Hepatocyte (in vitro differentiated cells): ENCODE measurements around the gene SMIM35. TPM values are rescaled to one million over a fixed set of nuclear protein-coding genes. Genes with fewer than 3 reads are reported as not detected.
"Not testable (repeated sequence)": the region's sequence is repeated elsewhere in the genome, so short reads cannot be mapped to it uniquely, and the experiment has no call there.

Experiments used
- DNase-seq: peaks from one replicate; pipeline ENCODE4 v3.0.0-alpha.2; 2016; ENCODE audit warnings: low spot score
- H2AFZ ChIP-seq: fragments of 200-600 bp; sonication (generic); 2 replicates; pipeline ENCODE4 v1.6.0; 2016; ENCODE audit warnings: antibody characterized with exemption, mild to moderate bottlenecking
- H3K27ac ChIP-seq: fragments of 200-600 bp; sonication (generic); 2 replicates; pipeline ENCODE4 v1.5.1; 2016; ENCODE audit warnings: mild to moderate bottlenecking
- H3K27me3 ChIP-seq: fragments of 200-600 bp; sonication (generic); 2 replicates; pipeline ENCODE4 v1.6.1; 2016
- H3K36me3 ChIP-seq: fragments of 200-600 bp; sonication (generic); replicated peaks from 2 replicates; pipeline ENCODE4 v1.5.1; 2016; ENCODE audit warnings: low read depth; ENCODE audit not compliant: insufficient read depth
- H3K4me1 ChIP-seq: fragments of 200-600 bp; sonication (generic); 2 replicates; pipeline ENCODE4 v1.5.1; 2016; ENCODE audit warnings: mild to moderate bottlenecking, moderate library complexity; ENCODE audit not compliant: insufficient read depth
- H3K4me2 ChIP-seq: fragments of 200-600 bp; sonication (generic); 2 replicates; pipeline ENCODE4 v1.6.0; 2016
- H3K4me3 ChIP-seq: fragments of 200-600 bp; sonication (generic); 2 replicates; pipeline ENCODE4 v1.5.1; 2016; ENCODE audit warnings: mild to moderate bottlenecking
- H3K79me2 ChIP-seq: fragments of 200-600 bp; sonication (generic); 2 replicates; pipeline ENCODE4 v1.6.0; 2017; ENCODE audit warnings: mild to moderate bottlenecking
- H3K9me2 ChIP-seq: fragments of 200-600 bp; sonication (generic); replicated peaks from 2 replicates; pipeline ENCODE4 v1.6.0; 2017; ENCODE audit warnings: mild to moderate bottlenecking; ENCODE audit not compliant: insufficient read depth
- H3K9me3 ChIP-seq: fragments of 200-600 bp; sonication (generic); 2 replicates; pipeline ENCODE4 v1.5.1; 2016; ENCODE audit warnings: low read depth, mild to moderate bottlenecking
- H4K20me1 ChIP-seq: fragments of 200-600 bp; sonication (generic); 2 replicates; pipeline ENCODE4 v1.6.0; 2016; ENCODE audit warnings: mild to moderate bottlenecking; ENCODE audit not compliant: insufficient read depth, poor library complexity, severe bottlenecking
- EZH2 ChIP-seq: fragments of 200-600 bp; sonication (generic); IDR thresholded peaks from 2 replicates; pipeline ENCODE4 v1.6.1; 2016; ENCODE audit warnings: antibody characterized with exemption, mild to moderate bottlenecking, borderline replicate concordance
- EZH2phosphoT487 ChIP-seq: fragments of 200-600 bp; sonication (generic); IDR thresholded peaks from one replicate; pipeline ENCODE4 v1.6.1; 2018; ENCODE audit warnings: antibody characterized with exemption, mild to moderate bottlenecking, low read depth, moderate library complexity; ENCODE audit not compliant: unreplicated experiment, severe bottlenecking
- WGBS: methylation state at CpG from one replicate; pipeline ENCODE4 v1.1.6; 2016; ENCODE audit warnings: low lambda C conversion rate; ENCODE audit errors: missing lambda C conversion rate; 5-methylcytosine and 5-hydroxymethylcytosine counted together
- polyA plus RNA-seq: library from polyadenylated mRNA; unstranded; fragments of >200 nt; fragmentation: Nextera tagmentation; extraction: Ambion mirVana; gene quantifications from 2 replicates; pipeline ENCODE4 v1.2.1, GENCODE V29; 2016
- total RNA-seq: library from RNA; depleted of rRNA; stranded (reverse); fragments of >200 nt; gene quantifications from 2 replicates; pipeline ENCODE4 v1.2.3, GENCODE V29; 2014
- TF ChIP-seq, protein P1 (sequence below): fragments of 200-600 bp; sonication (generic); IDR thresholded peaks from 2 replicates; pipeline ENCODE4 v1.5.1; 2016; ENCODE audit warnings: antibody characterized with exemption, mild to moderate bottlenecking; ENCODE audit not compliant: poor library complexity

The SMIM35 gene
- total and polyA plus RNA-seq, 2 experiments from 2014 or later, result 0.03 TPM; not detected in 1

DNA sequence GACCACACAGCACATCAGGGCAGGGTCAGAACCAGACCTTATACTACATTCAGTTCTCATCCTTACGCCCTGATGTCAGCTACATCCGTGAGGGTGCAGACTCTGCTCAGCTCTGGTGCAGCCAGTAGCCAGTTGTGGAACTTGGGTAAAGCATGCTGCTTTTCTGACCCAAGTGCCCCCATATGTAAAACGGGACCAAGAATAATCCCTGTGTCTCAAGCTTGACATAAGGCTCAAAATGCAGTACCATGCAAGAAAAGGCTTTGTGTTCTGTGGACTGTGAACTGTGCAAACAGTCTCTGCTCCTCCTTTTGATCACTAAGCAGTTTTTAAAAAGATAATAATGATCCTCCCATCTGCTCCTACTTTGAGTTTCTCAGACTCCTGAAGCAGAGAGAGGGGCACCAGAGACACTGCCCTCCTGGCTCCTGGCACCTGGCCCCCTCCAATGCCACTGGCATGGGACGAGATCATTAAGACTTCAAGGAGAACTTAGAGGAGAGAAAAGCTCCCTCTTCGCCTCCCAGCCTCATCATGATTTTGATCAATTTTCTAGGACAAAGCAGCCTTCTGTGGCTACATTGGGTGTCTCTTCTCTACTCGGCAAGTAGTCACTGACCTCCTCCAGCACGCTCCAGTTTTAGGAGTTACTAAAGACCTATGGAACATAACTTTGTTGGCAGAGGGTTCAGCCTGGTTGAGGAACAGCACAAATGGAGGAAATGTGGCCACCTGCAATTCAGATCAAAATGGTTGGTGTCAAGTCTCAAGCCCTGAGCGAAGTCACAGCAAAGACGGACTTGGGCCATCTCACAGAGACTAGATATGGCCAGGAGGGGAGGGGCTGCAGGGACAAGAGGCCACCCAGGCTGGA is 76.7 kb downstream of the SMIM35 start:
- WGBS, result 85% methylated on average over 9 of the region's 9 CpGs
- H3K9me3 ChIP-seq, result no peaks in the 10 kb centered on the region

DNA sequence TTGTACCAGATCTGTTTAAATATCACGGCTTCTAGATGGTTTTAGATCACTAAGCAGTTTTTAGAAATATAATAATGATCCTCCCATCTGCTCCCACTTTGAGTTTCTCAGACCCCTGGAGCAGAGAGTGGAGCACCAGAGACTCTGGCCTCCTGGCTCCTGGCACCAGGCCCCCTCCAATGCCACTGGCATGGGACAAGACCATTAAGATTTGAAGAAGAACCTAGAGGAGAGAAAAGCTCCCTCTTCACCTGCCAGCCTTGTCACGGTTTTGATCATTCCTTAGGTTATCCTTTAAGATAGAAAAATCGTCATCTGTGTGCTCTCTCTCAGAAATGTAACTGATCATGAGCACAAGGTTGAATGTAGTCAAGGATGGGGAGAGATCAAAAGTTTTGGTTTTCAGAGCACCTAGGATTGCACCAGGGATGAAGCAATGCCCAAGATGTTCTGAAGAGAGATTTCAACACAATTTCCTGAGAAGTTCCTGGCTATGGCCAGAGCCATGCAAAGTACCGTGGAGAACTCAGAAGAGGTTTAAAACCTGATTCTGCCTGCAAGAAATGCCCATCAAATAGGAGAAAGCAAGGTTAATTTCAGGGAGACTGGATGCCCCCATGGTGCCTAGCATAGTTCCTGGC is 78.4 kb downstream of the SMIM35 start:
- Histone ChIP-seq H3K79me2 (no peaks in the 10 kb centered on the region), H3K9me3 (no peaks in the 10 kb centered on the region), H2AFZ (no peak overlapping the region), H4K20me1 (no peaks in the 10 kb centered on the region), H3K27ac (no peak overlapping the region), H3K27me3 (no peaks in the 10 kb centered on the region), H3K9me2 (no peaks in the 10 kb centered on the region), H3K4me2 (no peak overlapping the region), H3K4me3 (no peak overlapping the region), H3K4me1 (no peaks in the 10 kb centered on the region), H3K36me3 (no peaks in the 10 kb centered on the region)
- no peak for DNase-seq
- WGBS, result 93% methylated on average over 4 of the region's 4 CpGs
- no peak for TF ChIP-seq EZH2phosphoT487
- TF ChIP-seq EZH2, result no peak
- TF ChIP-seq, protein P1, sequence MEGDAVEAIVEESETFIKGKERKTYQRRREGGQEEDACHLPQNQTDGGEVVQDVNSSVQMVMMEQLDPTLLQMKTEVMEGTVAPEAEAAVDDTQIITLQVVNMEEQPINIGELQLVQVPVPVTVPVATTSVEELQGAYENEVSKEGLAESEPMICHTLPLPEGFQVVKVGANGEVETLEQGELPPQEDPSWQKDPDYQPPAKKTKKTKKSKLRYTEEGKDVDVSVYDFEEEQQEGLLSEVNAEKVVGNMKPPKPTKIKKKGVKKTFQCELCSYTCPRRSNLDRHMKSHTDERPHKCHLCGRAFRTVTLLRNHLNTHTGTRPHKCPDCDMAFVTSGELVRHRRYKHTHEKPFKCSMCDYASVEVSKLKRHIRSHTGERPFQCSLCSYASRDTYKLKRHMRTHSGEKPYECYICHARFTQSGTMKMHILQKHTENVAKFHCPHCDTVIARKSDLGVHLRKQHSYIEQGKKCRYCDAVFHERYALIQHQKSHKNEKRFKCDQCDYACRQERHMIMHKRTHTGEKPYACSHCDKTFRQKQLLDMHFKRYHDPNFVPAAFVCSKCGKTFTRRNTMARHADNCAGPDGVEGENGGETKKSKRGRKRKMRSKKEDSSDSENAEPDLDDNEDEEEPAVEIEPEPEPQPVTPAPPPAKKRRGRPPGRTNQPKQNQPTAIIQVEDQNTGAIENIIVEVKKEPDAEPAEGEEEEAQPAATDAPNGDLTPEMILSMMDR, result no peak

More for the DNA sequence above, 76.7 kb downstream of the SMIM35 start:
- H4K20me1 ChIP-seq, result no peaks in the 10 kb centered on the region
- no peaks in the 10 kb centered on the region for H3K79me2 ChIP-seq
- no peak overlapping the region for H3K4me3 ChIP-seq
- no peak overlapping the region for H3K27ac ChIP-seq
- H3K4me2 ChIP-seq, result no peak overlapping the region
- H3K36me3 ChIP-seq, result no peaks in the 10 kb centered on the region
- no peak overlapping the region for H2AFZ ChIP-seq
- H3K9me2 ChIP-seq, result no peaks in the 10 kb centered on the region
- DNase-seq, result no peak
- TF ChIP-seq, protein P1, result no peak
- TF ChIP-seq EZH2phosphoT487, result no peak
- TF ChIP-seq EZH2, result no peak
- H3K4me1 ChIP-seq, result no peaks in the 10 kb centered on the region
- no peaks in the 10 kb centered on the region for H3K27me3 ChIP-seq

DNA sequence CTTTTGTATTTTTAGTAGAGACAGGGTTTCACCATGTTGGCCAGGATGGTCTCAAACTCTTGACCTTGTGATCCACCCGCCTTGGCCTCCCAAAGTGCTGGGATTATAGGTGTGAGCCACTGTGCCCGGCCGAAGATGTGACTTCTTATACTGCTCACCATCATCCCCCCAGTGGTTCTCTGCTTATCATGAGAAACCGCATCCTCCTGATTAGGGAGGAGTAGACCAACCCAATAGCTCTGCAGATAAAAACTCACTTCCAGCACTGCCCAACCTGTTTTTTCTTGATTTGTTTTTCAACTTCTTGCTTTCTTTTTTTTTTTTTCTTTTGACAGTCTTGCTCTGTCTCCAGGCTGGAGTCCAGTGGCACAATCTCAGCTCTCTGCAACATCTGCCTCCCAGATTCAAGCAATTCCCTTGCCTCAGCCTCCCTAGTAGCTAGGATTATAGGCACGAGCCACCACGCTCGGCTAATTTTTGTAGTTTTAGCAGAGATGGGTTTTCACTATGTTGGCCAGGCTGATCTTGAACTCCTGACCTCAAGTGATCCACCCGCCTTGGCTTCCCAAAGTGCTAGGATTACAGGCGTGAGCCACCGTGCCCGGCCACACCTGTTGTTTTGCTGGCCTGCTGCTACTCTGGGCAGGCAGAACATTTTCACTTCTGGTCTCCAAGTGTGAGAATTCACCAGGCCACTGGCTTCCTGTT is 79.0 kb downstream of the SMIM35 start:
- not testable (repeated sequence) for H3K9me3 ChIP-seq, H3K9me2 ChIP-seq, H3K79me2 ChIP-seq, H3K4me3 ChIP-seq, H3K27me3 ChIP-seq, H3K4me1 ChIP-seq, H3K36me3 ChIP-seq, H4K20me1 ChIP-seq, DNase-seq, H2AFZ ChIP-seq, H3K4me2 ChIP-seq, H3K27ac ChIP-seq
- WGBS, result 90% methylated on average over 11 of the region's 11 CpGs

DNA sequence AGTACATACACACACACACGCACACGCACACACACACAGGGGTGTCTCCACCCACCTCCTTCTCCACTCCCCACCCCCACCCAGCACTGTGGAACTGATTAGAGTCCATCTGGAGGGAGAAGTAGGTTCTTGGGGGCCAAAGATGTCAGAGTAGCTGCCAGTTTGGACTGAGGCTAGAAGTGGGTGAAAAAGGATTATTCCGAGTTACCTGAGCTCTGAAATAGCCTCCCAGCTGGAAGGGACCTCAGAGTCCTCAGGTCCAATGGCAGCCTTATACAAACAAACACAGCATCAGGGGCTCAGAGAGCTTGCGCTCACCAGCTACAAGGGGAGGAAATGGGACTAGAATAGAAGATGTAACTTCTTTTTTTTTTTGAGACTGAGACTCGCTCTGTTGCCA is 79.7 kb downstream of the SMIM35 start:
- no peaks in the 10 kb centered on the region for H3K79me2 ChIP-seq
- H3K36me3 ChIP-seq, result no peaks in the 10 kb centered on the region
- no peaks in the 10 kb centered on the region for H3K27me3 ChIP-seq
- no peak overlapping the region for H3K4me2 ChIP-seq
- H2AFZ ChIP-seq, result no peak overlapping the region
- no peak overlapping the region for H3K4me3 ChIP-seq
- H3K4me1 ChIP-seq, result peaks cover 6% of the 10 kb centered on the region
- TF ChIP-seq, protein P1, result no peak
- TF ChIP-seq EZH2phosphoT487, result no peak
- TF ChIP-seq EZH2, result no peak
- no peaks in the 10 kb centered on the region for H3K9me3 ChIP-seq
- no peaks in the 10 kb centered on the region for H4K20me1 ChIP-seq
- no peaks in the 10 kb centered on the region for H3K9me2 ChIP-seq
- 82% methylated on average over 5 of the region's 5 CpGs for WGBS
- no peak overlapping the region for H3K27ac ChIP-seq
- DNase-seq, result no peak
